Esophagus muscularis mucosa (tissue), 4 donors: Measurements from ENCODE around the gene TRIM27. TPM values are rescaled to one million over a fixed set of nuclear protein-coding genes. Genes with fewer than 3 reads are reported as not detected.
"Not testable (repeated sequence)": the region's sequence is repeated elsewhere in the genome, so short reads cannot be mapped to it uniquely, and the experiment has no call there.

Source experiments
- DNase-seq: peaks from one replicate; pipeline ENCODE4 v3.0.0-alpha.2; 2017; ENCODE audit errors: extremely low spot score
- H3K27ac ChIP-seq, 4 donors: fragments of 200-600 bp; sonication (generic); replicated peaks in 1 of 4; 1 replicate in 3 of 4; 2 replicates in 1 of 4; pipeline ENCODE4 v1.5.1; 2016 to 2019; ENCODE audit warnings: mild to moderate bottlenecking in 1 of 4
- H3K27me3 ChIP-seq, 4 donors: fragments of 200-600 bp; sonication (generic); one replicate each; pipeline versions ENCODE4 v1.5.1 to v1.6.0; 2016 to 2019
- H3K36me3 ChIP-seq, 4 donors: fragments of 200-600 bp; sonication (generic); one replicate each; pipeline ENCODE4 v1.5.1; 2016 to 2019
- H3K4me1 ChIP-seq, 4 donors: fragments of 200-600 bp; sonication (generic); one replicate each; pipeline ENCODE4 v1.5.1; 2016 to 2019
- H3K4me3 ChIP-seq, 4 donors: fragments of 200-600 bp; sonication (generic); 1 replicate in 2 of 4; 2 replicates in 2 of 4; pipeline ENCODE4 v1.5.1; 2016 to 2019; ENCODE audit warnings: mild to moderate bottlenecking in 4 of 4, moderate library complexity in 1 of 4
- H3K9me3 ChIP-seq, 4 donors: fragments of 200-600 bp; sonication (generic); 1 replicate in 3 of 4; 2 replicates in 1 of 4; pipeline ENCODE4 v1.5.1; 2016 to 2019
- EP300 ChIP-seq: sonication (generic); formaldehyde crosslinking; IDR thresholded peaks from one replicate; pipeline ENCODE4 v1.6.1; 2017; ENCODE audit warnings: antibody characterized with exemption
- POLR2A ChIP-seq: fragments of 450-650 bp; IDR thresholded peaks from one replicate; pipeline ENCODE4 v1.6.1; 2017; ENCODE audit warnings: antibody characterized with exemption, moderate library complexity, mild to moderate bottlenecking, low read depth
- POLR2AphosphoS5 ChIP-seq, 2 donors: sonication (generic); formaldehyde crosslinking; IDR thresholded peaks; one replicate each; pipeline ENCODE4 v1.6.1; 2017; ENCODE audit warnings: antibody characterized with exemption in 2 of 2
- WGBS: methylation state at CpG from one replicate; pipeline ENCODE4 v1.1.5; 2018; 5-methylcytosine and 5-hydroxymethylcytosine counted together
- intact Hi-C: fragments of 100-400 bp; cut with DNase I; formaldehyde crosslinking; loops from one replicate; pipeline ENCODE4 v1.15.1; 2023
- total RNA-seq, 4 donors: library from RNA; depleted of rRNA; stranded (reverse); fragments of >200 nt; gene quantifications; one replicate each; pipeline versions ENCODE4 v1.1.0 to v1.2.1, GENCODE V29; 2016
- TF ChIP-seq, protein P1 (sequence below), 3 experiments: fragments of 200-600 bp in 2 of 3; fragments of 450-650 bp in 1 of 3; sonication (generic) in 2 of 3; IDR thresholded peaks; one replicate each; pipeline ENCODE4 v1.5.1; 2017 to 2019; ENCODE audit warnings: antibody characterized with exemption in 3 of 3, mild to moderate bottlenecking in 2 of 3, moderate library complexity in 1 of 3

Gene TRIM27
- total RNA-seq, 4 donors from 2014 or later = 31.1 to 42.2 (median 36.0) TPM

DNA sequence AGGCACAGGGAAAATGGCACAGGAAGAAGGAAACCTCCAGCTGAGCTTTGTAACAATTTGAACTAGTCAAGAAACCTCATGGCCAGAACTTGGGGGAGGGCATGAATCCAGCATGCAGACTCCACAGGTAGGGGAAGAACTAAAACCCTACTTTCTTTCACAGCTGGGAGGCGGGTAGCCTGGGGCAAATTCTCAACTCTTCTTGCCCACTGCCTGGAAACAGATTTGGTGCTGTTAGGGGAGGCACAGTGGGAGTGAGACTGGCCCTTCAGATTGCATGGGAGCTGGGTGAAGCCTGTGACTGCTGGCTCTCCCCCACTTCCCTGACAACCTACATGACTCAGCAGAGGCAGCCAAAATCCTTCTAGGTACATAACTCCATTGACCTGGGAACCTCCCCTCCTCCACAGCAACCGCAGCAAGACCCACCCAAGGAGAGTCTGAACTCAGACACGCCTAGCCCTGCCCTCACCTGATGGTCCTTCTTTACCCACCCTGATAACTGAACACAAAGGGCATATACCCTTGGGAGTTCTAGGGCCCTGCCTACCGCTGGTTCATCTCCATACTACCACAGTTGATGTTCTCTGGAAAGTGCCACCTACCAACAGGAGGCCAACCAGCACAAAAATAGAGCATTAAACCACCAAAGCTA lies 37.2 kb upstream of the TRIM27 start:
- no peaks in the 10 kb centered on the region for H3K4me1 ChIP-seq
- peaks cover 0 to 36% (median 0%) of the 10 kb centered on the region in 4 donors for H3K27me3 ChIP-seq
- no peak overlapping the region for H3K4me3 ChIP-seq
- 77% methylated on average over 2 of the region's 4 CpGs for WGBS
- H3K27ac ChIP-seq = no peak overlapping the region
- H3K36me3 ChIP-seq = no peaks in the 10 kb centered on the region
- intact Hi-C loops = no loop called here
- H3K9me3 ChIP-seq = no peaks in the 10 kb centered on the region
- DNase-seq = no peak
- TF ChIP-seq EP300 (no peak), POLR2AphosphoS5 (IDR thresholded peaks at IDR 0.05) (no peak), POLR2A (no peak)
- TF ChIP-seq, protein P1, sequence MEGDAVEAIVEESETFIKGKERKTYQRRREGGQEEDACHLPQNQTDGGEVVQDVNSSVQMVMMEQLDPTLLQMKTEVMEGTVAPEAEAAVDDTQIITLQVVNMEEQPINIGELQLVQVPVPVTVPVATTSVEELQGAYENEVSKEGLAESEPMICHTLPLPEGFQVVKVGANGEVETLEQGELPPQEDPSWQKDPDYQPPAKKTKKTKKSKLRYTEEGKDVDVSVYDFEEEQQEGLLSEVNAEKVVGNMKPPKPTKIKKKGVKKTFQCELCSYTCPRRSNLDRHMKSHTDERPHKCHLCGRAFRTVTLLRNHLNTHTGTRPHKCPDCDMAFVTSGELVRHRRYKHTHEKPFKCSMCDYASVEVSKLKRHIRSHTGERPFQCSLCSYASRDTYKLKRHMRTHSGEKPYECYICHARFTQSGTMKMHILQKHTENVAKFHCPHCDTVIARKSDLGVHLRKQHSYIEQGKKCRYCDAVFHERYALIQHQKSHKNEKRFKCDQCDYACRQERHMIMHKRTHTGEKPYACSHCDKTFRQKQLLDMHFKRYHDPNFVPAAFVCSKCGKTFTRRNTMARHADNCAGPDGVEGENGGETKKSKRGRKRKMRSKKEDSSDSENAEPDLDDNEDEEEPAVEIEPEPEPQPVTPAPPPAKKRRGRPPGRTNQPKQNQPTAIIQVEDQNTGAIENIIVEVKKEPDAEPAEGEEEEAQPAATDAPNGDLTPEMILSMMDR (IDR thresholded peaks at IDR 0.05) = no peak

DNA sequence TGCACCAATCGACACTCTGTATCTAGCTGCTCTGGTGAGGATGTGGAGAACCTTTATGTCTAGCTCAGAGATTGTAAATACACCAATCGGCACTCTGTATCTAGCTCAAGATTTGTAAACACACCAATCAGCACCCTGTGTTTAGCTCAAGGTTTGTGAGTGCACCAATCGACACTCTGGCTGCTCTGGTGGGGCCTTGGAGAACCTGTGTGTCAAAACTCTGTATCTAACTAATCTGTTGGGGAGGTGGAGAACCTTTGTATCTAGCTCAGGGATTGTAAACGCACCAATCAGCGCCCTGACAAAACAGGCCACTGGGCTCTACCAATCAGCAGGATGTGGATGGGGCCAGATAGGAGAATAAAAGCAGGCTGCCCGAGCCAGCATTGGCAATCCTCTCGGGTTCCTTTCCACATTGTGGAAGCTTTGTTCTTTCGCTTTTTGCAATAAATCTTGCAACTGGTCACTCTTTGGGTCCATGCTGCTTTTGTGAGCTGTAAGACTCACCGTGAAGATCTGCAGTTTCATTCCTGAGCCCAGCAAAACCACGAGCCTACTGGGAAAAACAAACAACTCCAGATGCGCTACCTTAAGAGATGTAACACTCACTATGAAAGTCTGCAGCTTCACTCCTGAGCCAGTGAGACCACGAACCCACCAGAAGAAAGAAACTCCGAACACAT lies 34.9 kb upstream of the TRIM27 start:
- 87% methylated on average over 13 of the region's 13 CpGs for WGBS
- H3K27ac ChIP-seq, H3K9me3 ChIP-seq, H3K36me3 ChIP-seq, H3K4me3 ChIP-seq, intact Hi-C loops, DNase-seq, H3K4me1 ChIP-seq: not testable (repeated sequence)
- peaks cover 0 to 47% (median 0%) of the 10 kb centered on the region in 4 donors for H3K27me3 ChIP-seq

DNA sequence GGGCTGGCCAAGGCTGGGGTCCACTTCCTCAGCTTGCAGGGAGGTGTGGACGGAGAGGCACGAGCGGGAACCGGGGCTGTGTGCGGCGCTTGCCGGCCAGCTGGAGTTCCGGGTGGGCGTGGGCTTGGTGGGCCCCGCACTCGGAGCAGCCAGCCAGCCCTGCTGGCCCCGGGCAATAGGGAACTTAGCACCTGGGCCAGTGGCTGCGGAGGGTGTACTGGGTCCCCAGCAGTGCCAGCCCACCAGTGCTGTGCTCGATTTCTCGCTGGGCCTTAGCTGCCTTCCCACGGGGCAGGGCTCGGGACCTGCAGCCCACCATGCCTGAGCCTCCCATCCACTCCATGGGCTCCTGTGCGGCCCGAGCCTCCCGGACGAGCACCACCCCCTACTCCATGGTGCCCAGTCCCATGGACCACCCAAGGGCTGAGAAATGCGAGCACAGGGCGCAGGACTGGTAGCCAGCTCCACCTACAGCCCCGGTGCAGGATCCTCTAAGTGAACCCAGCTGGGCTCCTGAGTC lies 34.1 kb upstream of the TRIM27 start:
- H3K27ac ChIP-seq, H3K9me3 ChIP-seq, intact Hi-C loops, H3K36me3 ChIP-seq, DNase-seq, H3K4me3 ChIP-seq: not testable (repeated sequence)
- Histone ChIP-seq H3K4me1 (peaks cover 0 to 14% (median 13%) of the 10 kb centered on the region in 4 donors), H3K27me3 (peaks cover 0 to 47% (median 0%) of the 10 kb centered on the region in 4 donors)
- 95% methylated on average over 10 of the region's 24 CpGs for whole genome bisulfite sequencing

DNA sequence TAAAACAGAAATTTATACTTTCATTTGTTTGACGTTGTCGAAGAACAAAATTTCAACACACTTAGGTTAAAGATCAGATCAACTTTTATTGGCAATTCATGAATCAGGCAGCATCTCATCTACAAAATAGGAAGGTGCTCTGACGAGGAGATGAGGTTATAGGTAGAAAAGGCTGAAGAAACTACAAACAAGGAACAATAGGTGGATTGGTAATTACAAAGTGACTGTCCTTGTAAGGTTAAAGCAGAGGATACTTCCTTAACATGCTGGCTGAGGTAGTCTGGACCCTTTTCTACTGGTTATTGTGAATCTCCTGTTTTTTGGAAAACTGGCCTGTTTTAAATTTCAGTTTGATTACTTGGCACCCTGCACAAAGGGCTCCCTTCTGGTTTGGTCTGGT lies 32.5 kb upstream of the TRIM27 start:
- no peak for TF ChIP-seq EP300
- no peak for TF ChIP-seq POLR2AphosphoS5 (IDR thresholded peaks at IDR 0.05)
- TF ChIP-seq, protein P1 (IDR thresholded peaks at IDR 0.05) = no peak
- TF ChIP-seq POLR2A = no peak
- no peak for DNase-seq
- WGBS = 83% methylated on average over 3 of the region's 3 CpGs
- H3K27ac ChIP-seq = no peak overlapping the region
- no peaks in the 10 kb centered on the region for H3K36me3 ChIP-seq
- H3K27me3 ChIP-seq = peaks cover 0 to 40% (median 0%) of the 10 kb centered on the region in 4 donors
- peaks cover 0 to 14% (median 13%) of the 10 kb centered on the region in 4 donors for H3K4me1 ChIP-seq
- no peaks in the 10 kb centered on the region for H3K9me3 ChIP-seq
- intact Hi-C loops = no loop called here
- no peak overlapping the region for H3K4me3 ChIP-seq

DNA sequence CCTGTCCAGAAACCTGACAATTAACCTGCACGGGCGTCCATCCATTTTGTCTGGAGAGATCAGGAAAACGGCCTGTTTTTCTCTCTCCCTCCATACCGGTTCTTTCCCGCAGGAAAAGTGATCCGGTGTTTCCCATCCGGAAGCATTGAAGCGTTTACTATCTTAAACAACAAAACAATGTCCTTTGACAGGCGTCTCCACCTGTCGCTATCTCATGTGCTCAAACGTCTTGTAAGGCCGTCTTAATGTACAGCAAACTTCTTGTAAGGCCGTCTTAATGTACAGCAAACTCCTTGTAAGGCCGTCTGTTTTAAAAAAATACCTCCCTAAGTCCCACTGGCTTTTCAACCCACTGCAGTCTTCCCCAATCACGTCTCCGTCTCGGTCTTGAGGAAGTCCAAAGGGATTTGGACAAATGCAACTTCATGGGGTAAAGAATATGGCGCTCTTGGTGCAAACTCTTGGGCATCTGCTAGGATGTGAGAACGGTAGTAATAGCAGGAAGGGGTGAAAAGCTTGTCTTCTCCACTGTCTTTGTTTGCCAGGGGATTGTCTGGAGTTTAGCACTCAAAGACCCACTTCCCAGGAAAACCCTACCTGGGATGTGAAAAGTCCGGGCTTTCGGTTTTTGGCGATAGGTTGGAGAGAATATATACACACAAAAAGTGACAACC lies 29.9 kb upstream of the TRIM27 start:
- no peaks in the 10 kb centered on the region for H3K36me3 ChIP-seq
- no peak for TF ChIP-seq EP300
- TF ChIP-seq, protein P1 (IDR thresholded peaks at IDR 0.05) = no peak
- TF ChIP-seq POLR2AphosphoS5 (IDR thresholded peaks at IDR 0.05) = no peak
- TF ChIP-seq POLR2A = no peak
- no peaks in the 10 kb centered on the region for H3K9me3 ChIP-seq
- WGBS = 4% methylated on average over 22 of the region's 22 CpGs
- intact Hi-C loops = no loop called here
- peak overlapping the region; percentile 14 to 38 (median 30) for H3K4me3 ChIP-seq
- no peak overlapping the region for H3K27ac ChIP-seq
- no peak for DNase-seq
- H3K4me1 ChIP-seq = peaks cover 0 to 14% (median 13%) of the 10 kb centered on the region in 4 donors
- H3K27me3 ChIP-seq = peaks cover 0 to 19% (median 0%) of the 10 kb centered on the region in 4 donors
